ENCODE results near the gene ABLIM2.
"Not testable (repeated sequence)": the region's sequence is repeated elsewhere in the genome, so short reads cannot be mapped to it uniquely, and the experiment has no call there.

ABLIM2 gene

GRCh38 chr4:7924570-7924969, 234.0 kb downstream of the ABLIM2 start:
- intact Hi-C loops (cut with DNase I), result no loop called here
- no peak for DNase-seq

- DNase-seq, result no peak
- intact Hi-C loops (cut with DNase I), result no loop called here
These were observed 234.4 kb downstream of the ABLIM2 start for GRCh38 chr4:7924163-7924562.

GRCh38 chr4:7922466-7922865, 236.1 kb downstream of the ABLIM2 start:
- intact Hi-C loops (cut with DNase I), result no loop called here
- DNase-seq, result no peak

- no peak for DNase-seq
- intact Hi-C loops (cut with DNase I), result no loop called here
These were observed 239.6 kb downstream of the ABLIM2 start for GRCh38 chr4:7918981-7919380.

GRCh38 chr4:7918187-7918586, 240.4 kb downstream of the ABLIM2 start:
- intact Hi-C loops (cut with DNase I); DNase-seq: not testable (repeated sequence)

- intact Hi-C loops (cut with DNase I), result no loop called here
- DNase-seq, result no peak
These were observed 240.9 kb downstream of the ABLIM2 start for GRCh38 chr4:7917669-7918068.

- intact Hi-C loops (cut with DNase I), result no loop called here
These were observed 242.8 kb downstream of the ABLIM2 start for GRCh38 chr4:7915875-7916242.

More at GRCh38 chr4:7915875-7916242, 242.8 kb downstream of the ABLIM2 start:
- no peak for DNase-seq
